CD4-positive, alpha-beta T cell treated with Interleukin-12 subunit alpha and Interleukin-12 subunit beta, for 1 hour (primary cell): ENCODE measurements around the gene SIGMAR1.

ENCODE experiments used
- DNase-seq: peaks from one replicate; pipeline ENCODE4 v3.0.0-alpha.2; 2020

Gene SIGMAR1

GRCh38 chr9:34637356-34638137 lies at the start of gene SIGMAR1:
TSS of gene SIGMAR1 (minus strand) at chr9:34637787. CDS start at chr9:34637697, 90 bp downstream.
- DNase-seq: peak; percentile 96

- no peak for DNase-seq
Observed at GRCh38 chr9:34686732-34687131, 49.1 kb upstream of the SIGMAR1 start.

GRCh38 chr9:34686231-34686630 lies 48.6 kb upstream of the SIGMAR1 start:
- no peak for DNase-seq

- no peak for DNase-seq
Observed at GRCh38 chr9:34685591-34685990, 48.0 kb upstream of the SIGMAR1 start.

GRCh38 chr9:34684816-34685215 lies 47.2 kb upstream of the SIGMAR1 start:
- no peak for DNase-seq

GRCh38 chr9:34684145-34684544 lies 46.6 kb upstream of the SIGMAR1 start:
- no peak for DNase-seq

- DNase-seq: no peak
Observed at GRCh38 chr9:34675869-34676268, 38.3 kb upstream of the SIGMAR1 start.

GRCh38 chr9:34675048-34675714 lies 37.6 kb upstream of the SIGMAR1 start:
- DNase-seq: peak; percentile 59

GRCh38 chr9:34674440-34674839 lies 36.9 kb upstream of the SIGMAR1 start:
- DNase-seq: no peak

- DNase-seq: no peak
Observed at GRCh38 chr9:34671307-34671706, 33.7 kb upstream of the SIGMAR1 start.

GRCh38 chr9:34669809-34670562 lies 32.4 kb upstream of the SIGMAR1 start:
- no peak for DNase-seq

- peak; percentile 94 for DNase-seq
Observed at GRCh38 chr9:34665381-34666250, 28.0 kb upstream of the SIGMAR1 start.

GRCh38 chr9:34665067-34665380 lies 27.4 kb upstream of the SIGMAR1 start:
- no peak for DNase-seq

- DNase-seq: peak; percentile 83
Observed at GRCh38 chr9:34664281-34665066, 26.9 kb upstream of the SIGMAR1 start.

GRCh38 chr9:34663303-34663605 lies 25.7 kb upstream of the SIGMAR1 start:
- peak; percentile 81 for DNase-seq

GRCh38 chr9:34662526-34663302 lies 25.1 kb upstream of the SIGMAR1 start, which contains the start of gene CCL27:
TSS of gene CCL27 (minus strand) at chr9:34662657. CDS start at chr9:34662633, 24 bp downstream.
- peak; percentile 31 for DNase-seq

GRCh38 chr9:34659592-34660253 lies 22.1 kb upstream of the SIGMAR1 start:
- no peak for DNase-seq

GRCh38 chr9:34658461-34658860 lies 20.9 kb upstream of the SIGMAR1 start:
- no peak for DNase-seq

GRCh38 chr9:34656992-34657391 lies 19.4 kb upstream of the SIGMAR1 start:
- no peak for DNase-seq

- DNase-seq: no peak
Observed at GRCh38 chr9:34655394-34655793, 17.8 kb upstream of the SIGMAR1 start.
